ENCODE measurements around the gene PRRX2.

Gene PRRX2

DNA sequence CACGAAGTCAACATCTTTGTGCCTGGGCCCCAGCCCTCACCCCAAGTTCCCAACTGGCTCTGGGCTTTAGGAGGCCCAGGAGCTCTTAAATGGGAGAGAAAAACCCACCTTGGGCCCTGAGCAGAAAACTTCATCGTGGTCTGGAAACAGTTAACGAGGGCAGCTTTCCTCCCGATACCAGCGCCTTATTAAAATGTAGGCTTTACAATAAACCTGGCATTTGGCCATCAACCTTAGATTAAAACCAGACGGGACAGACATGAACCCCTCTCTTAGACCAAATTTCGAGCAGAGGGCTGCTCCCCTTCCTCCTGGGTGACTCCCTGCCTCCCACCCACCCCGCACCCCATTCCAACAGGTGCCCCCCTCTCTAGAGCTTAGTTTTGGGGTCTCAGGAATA, 39.4 kb downstream of the PRRX2 start:
- no peak for DNase-seq (ENCODE audit: low read depth in 2 of 2)

DNA sequence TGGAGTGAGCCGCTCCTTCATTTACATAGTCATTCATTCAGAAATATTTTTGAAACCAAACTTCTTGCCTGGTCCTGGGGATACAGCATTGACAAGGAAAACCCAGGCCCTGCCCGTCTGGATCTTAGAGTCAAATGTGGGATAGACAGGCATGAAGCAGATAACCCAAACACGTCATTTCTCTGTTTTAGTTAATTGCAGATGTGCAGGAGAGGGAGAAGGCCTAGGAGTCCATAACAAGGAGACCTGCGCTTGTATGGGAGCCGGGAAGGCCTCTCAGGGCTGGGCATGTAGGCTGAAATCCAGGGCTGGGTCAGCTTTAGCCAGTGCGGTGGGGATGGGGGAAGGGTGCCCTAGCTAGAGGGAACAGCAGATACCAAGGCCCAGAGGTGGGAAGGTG, 43.3 kb downstream of the PRRX2 start:
- DNase-seq (ENCODE audit: low read depth in 2 of 2) = no peak

- DNase-seq (ENCODE audit: low read depth in 2 of 2) = no peak
Measured at GRCh38 chr9:129709438-129710168, 44.2 kb downstream of the PRRX2 start.

DNA sequence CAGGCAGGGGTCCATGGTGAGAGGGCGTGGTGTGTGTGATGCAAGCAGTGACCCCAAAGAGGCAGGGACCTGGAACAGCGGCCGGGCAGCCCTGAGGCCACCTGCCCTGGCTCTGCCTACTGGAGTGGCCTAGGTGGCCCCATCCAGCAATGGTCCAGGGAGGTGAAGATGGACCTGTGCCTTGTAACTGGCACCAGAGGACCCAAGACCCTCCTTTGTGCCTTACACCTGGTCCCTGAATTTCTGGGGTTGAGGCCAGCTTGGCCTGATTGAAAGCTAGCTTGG, 44.7 kb downstream of the PRRX2 start:
- no peak for DNase-seq (ENCODE audit: low read depth in 2 of 2)

DNA sequence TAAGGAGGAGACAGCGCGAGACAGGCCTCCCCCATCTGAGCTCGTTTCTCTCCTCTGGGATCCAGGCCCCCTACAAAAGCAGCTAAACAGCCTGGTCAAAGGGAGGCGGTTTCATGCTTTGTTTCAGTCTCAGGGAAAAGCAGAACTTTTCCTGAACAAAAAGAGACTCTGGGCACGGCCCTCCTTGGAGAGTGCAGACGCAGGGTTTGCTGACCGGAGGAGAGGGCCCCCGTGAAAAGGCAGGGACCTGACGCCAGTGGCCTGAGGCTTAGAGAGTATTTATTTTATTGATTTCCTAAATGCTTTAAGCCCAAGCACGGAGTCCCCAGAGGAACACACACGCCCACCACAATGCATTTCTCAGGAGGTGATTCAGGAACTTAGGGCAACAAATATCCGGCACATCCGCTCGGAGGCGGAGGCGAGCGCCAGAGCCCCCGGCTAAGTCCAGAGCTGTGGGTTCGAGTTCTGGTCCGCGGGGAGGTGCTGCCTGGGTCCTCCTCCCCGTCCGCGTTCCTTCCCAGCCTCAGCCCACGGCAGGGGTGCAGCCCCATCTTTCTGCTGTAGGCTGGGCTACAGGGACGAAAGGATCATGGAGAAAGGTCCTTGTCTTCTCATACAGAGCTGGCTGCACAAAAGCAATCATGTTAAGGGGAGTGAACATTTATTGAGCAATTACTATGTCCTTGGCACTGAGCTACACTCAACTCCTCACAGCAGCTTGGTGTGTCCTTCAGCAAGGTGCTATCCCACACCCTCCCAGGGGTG, 47.4 kb downstream of the PRRX2 start:
- DNase-seq (ENCODE audit: low read depth in 2 of 2) = no peak

- DNase-seq (ENCODE audit: low read depth in 2 of 2) = no peak
Measured at GRCh38 chr9:129713402-129713679, 47.9 kb downstream of the PRRX2 start.

- DNase-seq (ENCODE audit: low read depth in 2 of 2) = no peak
Measured at GRCh38 chr9:129714511-129715061, 49.1 kb downstream of the PRRX2 start.

- no peak for DNase-seq (ENCODE audit: low read depth in 2 of 2)
Measured at GRCh38 chr9:129716091-129716490, 50.6 kb downstream of the PRRX2 start.

- DNase-seq (ENCODE audit: low read depth in 2 of 2) = no peak
Measured at GRCh38 chr9:129717991-129718390, 52.5 kb downstream of the PRRX2 start.

DNA sequence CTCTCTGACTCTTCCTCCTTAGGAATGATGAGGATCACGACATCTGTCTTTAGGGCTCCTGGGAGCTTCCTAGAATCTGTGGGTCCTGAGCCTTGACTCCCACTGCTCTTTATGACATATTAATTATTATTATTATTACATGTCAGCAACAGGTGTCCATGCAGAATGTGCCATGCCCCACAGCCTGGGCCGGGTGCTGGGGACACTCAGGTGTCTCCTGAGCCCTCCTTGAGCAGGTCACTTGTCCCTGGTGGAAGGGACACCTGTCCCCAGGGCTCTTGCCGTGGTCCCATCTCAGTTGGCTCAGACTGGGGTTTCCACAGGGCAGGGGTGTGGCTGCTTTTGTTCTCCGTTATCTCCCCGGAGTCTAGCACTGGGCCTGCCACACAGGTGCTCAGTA, 53.2 kb downstream of the PRRX2 start:
- no peak for DNase-seq (ENCODE audit: low read depth in 2 of 2)

DNA sequence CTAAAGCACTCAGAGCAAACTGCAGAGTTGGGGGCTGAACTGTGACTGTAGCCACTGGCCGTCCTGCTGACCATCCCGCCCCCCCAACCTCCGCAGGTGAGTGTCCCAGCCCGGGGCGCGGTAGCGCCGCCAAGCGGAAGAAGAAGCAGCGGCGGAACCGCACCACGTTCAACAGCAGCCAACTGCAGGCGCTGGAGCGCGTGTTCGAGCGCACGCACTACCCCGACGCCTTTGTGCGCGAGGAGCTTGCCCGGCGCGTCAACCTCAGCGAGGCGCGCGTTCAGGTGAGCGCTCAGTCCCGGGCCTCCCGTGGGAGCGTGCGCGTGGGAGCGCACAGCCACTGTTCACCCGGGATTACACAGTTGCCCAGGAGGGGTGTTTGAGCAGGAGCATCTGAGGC, 53.7 kb downstream of the PRRX2 start:
- DNase-seq (ENCODE audit: low read depth in 2 of 2) = no peak

DNA sequence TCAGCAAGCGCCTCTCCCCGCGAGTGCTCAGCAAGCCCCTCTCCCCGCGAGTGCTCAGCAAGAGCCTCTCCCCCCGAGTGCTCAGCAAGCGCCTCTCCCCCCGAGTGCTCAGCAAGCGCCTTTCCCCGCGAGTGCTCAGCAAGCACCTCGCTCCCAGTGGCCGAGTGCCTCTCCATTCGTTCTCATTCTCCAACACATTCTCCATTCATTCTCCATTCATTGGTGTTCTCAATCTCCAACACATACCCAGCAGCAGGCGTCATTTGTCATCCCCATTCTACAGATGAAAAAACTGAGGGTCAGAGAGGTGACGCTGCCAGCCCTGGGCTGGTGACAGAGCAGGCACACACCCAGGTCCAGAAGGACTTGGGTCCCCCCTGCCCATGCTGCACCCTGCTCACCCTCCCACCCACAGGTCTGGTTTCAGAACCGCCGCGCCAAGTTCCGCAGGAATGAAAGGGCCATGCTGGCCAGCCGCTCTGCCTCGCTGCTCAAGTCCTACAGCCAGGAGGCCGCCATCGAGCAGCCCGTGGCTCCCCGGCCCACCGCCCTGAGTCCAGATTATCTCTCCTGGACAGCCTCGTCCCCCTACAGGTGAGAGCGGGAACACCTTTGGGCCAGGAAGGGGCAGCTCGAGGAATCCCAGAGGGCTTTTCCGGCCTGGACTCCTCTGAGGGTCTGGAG, 54.9 kb downstream of the PRRX2 start:
- no peak for DNase-seq (ENCODE audit: low read depth in 2 of 2)

- no peak for DNase-seq (ENCODE audit: low read depth in 2 of 2)
Measured at GRCh38 chr9:129720865-129721545, 55.6 kb downstream of the PRRX2 start.

DNA sequence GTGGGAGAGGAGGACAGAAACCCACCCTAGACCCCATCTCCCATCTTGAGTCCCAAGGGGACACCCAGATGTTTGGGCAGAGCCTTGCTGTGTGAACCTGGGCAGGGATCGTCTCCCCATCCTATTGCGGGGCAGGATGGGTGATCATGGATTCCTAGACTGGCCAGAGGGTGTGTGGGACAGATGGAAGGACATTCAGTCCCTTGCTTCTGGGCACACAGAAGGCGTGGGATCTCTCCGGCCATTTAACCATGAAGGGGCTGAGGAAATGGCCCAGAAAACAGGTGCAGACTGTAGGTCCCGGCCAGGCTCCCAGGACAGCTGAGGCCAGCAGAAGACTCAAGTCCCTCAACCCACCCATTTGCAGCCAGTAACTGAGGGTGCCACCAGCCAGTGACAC, 57.5 kb downstream of the PRRX2 start:
- no peak for DNase-seq (ENCODE audit: low read depth in 2 of 2)

DNA sequence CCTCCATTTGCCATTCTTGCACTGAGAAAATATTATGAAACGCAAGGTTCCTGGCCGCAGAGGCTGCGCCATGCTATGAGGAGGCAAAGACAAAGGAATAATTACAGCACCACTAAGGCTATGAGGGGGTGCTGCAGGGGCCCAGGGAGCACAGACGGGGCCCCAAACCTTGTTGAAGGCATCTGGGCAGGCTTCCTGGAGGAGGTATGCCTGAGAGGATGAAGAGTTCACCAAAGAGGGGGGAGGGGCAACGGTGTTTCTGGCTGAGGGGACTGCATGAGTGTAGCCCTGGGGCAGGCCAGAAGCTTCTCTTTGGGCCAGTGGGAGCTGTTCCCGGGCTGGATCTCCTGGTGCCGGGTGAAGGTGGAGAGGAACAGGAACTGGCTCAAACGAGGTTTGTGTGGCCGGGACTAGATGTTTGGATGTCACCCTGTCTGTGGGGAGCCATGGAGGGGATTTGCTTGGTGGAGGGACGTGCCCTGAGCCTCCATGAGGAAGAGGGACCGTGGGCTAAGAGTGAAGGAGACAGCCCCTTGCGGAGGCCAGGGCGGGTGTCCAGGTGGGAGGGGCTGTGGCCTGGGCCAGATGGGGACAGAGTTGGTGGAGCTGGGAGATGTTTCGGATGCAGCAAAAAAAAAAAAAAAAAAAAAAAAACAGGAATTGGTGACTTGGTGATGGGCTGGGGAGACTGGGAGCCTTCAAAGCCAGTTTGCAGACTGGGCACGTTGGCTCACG, 59.2 kb downstream of the PRRX2 start:
- DNase-seq (ENCODE audit: low read depth in 2 of 2) = no peak

DNA sequence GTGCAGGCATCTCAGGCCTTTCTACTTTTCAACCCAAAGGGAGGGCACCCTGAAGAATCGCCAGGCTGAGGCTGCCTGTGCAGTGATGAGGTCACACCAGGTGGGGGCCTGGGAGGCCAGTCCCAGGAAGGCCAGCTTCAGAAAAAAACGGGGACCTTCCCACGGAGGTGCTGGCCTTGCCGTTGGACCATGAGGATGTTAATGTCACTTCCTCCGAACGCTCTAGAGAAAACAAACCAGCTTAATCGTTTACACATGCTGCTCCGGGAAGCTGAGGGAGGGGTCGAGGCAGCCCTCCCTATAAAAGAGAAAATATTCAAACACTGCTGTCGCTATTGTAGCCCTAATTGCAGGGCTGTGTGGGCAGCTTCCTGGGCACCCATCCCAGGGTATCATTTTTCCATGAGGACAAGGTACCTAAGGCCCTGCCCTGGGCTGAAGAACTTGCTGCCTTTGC, 60.4 kb downstream of the PRRX2 start:
- no peak for DNase-seq (ENCODE audit: low read depth in 2 of 2)

- DNase-seq (ENCODE audit: low read depth in 2 of 2) = peak; percentile 28 to 50
Measured at GRCh38 chr9:129726322-129727160, 61.1 kb downstream of the PRRX2 start.

GRCh38 chr9:129728744-129729143, 63.3 kb downstream of the PRRX2 start:
- no peak for DNase-seq (ENCODE audit: low read depth in 2 of 2)

DNA sequence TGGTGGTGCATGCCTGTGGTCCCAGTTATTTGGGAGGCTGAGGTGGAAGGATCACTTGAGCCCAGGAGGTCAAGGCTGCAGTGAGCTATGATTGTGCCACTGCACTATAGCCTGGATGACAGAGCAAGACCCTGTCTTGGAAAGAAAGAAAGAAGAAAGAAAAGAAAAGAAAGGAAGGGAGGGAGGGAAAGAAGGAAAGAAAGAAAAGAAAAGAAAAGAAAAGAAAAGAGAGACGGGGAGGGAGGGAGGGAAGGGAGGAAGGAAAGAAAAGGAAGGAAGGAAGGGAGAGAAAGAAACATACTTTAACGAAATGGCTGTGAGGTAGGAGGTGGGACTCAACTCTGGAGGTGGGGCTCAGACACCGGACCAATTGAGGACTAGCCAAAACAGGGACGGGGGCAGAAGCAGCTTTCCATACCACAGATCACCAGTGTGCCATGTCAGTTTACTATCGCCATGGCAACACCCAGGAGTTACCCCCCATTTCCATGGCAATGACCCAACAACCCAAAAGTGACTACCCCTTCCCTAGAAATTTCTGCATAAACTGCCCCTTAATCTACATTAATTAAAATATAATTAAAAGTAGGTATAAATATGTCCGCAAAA, 66.1 kb downstream of the PRRX2 start:
- no peak for DNase-seq (ENCODE audit: low read depth in 2 of 2)

DNA sequence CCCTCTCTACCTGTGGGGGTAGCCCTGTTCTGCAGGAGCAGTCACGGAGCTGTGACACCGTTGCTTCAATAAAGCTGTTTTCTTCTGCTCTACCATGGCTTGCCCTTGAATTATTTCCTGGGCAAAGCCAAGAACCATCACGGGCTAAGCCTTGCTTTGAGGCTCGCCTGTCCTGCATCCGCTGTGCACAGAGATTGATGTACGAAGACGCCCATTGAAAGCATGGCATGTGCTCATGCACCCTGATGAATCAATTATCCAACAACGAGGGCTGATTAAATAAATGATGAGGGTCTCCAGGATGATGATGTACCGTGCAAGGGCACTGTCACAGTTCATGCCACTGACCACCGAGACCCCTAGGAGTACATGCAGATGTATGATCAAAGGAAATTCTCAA, 66.7 kb downstream of the PRRX2 start:
- no peak for DNase-seq (ENCODE audit: low read depth in 2 of 2)
